Stimulated activated CD4-positive, alpha-beta T cell treated with anti-CD3 and anti-CD28 coated beads, TNF-alpha, amount 100 ng/mL, for 4 hours (primary cell): ENCODE data around the gene PEPD.
A peak's percentile ranks its signal among the peaks of the same experiment; 100 is the strongest.

Source experiments
- DNase-seq, 3 experiments: peaks; one replicate each; pipeline ENCODE4 v3.0.0-alpha.2; 2020; ENCODE audit warnings: low read depth in 3 of 3

The PEPD gene

DNA sequence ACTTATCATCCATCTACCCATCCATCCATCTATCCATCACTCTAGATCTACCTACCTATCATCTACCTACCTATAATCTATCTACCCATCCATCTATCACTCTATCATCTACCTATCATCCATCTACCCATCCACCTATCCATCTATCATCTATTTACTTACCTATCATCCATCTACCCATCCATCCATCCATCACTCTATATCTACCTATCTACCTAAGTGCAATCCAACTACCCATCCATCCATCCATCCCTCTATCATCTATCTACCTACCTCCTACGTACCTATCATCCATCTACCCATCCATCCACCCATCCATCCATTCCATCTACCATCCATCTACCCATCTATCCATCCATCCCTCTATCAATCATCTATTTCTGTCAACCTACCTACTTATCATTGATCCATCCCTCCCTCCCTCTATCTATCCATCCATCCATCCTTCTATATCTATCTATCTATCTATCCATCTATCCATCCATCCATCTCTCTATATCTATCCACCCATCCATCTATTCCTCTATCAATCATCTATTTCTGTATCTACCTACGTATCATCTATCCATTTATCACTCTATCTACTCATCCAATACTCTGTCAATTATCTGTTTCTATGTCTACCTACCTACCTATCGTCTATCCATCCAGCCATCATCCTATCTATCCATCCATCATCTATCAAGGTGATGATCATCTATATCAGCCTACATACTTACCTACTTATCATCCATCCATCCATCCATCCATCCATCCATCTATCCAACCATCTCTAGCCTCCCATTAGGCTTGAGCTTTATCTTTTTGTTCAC, 99.0 kb downstream of the PEPD start:
- no peak for DNase-seq

DNA sequence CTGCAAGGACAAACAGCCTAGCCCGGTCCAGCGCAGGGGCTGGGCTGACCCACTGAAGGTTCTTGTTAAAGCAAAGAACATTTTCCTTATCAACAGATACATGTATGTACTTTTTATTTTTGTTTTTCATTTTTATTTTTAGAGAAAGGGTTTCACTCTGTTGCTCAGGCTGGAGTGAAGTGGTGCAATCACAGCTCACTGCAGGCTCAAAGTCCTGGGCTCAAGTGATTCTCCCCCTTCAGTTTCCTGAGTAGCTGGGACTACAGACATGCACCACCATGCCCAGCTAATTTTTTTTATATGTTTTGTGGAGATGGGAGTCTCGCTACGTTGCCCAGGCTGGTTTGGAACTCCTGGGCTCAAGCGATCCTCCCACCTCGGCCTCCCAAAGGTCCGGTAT, 100.2 kb downstream of the PEPD start:
- DNase-seq = no peak

DNA sequence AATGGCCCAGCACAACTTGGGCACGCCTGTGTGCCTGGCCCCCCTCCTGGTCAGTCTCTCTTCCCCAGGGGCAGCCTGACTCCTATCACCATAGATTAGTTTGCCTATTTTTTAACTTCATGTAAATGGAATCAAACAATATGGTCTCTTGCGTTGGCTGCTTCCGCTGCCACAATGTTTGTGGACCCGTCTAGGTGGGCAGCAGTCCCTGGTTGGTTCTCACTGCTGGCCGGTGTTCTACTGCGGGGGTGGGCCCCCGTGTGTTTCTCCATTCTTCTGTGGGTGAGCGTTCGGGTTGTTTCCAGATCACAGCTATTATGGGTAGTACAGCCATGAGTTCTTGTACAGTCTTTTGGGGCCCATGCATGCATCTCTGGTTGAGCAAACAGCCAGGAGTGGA, 100.8 kb downstream of the PEPD start:
- DNase-seq = no peak

DNA sequence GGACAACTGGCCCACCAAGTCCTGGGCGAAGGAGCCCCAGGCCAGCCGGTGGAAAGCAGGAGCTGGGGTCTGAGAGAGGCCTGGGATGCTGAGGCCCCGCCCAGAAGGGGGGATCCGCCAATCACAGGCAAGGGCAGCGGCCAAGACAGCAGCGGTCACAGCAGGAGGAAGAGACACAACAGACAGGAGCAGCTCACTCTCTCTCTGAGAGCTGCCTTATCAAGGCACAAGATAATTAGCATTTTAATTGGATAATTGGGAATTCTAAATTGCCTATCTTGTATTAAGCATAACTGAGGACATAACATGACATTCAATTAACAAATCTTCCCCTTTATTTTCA, 101.8 kb downstream of the PEPD start:
- DNase-seq = no peak

- no peak for DNase-seq
These were observed 102.5 kb downstream of the PEPD start for GRCh38 chr19:33418871-33419787.

DNA sequence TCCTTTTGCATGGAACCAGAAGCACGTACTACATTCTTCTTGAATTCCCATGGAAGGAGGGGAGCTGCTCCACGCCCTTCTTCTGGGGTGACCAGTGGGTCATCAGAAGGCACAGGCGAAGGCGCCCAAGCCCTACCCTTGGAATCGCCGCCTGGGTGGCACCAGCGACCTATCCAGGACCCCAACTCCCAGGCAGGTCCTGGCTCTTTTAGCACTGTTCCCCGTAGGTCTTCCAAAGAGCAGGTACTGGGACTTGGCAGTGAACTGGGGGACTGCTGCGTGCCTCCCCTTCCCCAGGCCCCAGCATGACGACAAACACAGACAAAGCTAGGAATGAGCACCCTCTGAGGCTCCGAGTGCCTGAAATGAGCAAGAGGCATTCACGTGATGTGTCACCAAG, 103.1 kb downstream of the PEPD start:
- no peak for DNase-seq

- no peak for DNase-seq
These were observed 103.8 kb downstream of the PEPD start for GRCh38 chr19:33417751-33418150.

DNA sequence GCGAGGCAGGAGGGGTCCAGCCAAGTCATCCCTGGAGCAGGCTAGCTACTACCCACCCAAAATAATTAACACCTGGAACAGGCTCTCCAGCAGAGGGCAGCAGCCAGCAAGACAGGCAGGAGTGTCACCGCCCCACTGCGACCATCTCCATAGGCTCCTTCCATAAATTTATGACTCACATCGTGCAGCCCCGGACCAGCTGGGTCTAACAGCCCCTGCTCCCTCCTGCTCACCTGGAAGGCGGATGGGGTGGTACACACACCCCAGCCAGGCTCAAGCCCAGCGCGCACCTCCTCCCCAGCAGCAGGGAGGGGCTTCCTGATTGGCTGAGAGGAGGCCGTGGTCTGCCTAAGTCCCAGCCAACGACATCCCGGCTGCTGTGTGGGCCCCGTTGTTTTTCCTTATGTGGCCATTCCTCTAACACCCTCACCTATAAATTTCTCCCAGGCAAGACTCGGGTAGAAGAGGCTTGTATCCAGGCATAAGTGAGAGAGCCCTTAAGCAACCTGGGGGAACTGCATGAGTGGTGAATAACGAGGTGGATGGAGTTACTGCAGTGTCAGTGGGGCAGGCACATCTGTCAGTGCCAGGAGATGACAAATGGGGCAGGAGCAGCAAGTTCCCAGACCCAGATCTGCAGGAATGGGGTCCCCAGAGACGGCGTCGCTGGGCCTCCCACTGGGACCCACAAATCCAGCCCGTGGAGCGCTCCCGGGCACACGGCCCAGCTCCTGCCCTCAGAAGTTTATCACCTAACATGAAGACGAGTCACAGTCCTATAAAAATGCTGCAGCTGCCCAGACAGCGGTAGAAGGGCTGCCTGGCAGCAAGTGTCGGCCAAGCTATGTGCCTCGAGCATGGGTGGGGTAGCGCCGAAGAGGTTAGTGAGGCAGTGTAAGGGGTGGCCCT, 105.0 kb downstream of the PEPD start:
- DNase-seq = peak; percentile 25 to 46 (median 32)

DNA sequence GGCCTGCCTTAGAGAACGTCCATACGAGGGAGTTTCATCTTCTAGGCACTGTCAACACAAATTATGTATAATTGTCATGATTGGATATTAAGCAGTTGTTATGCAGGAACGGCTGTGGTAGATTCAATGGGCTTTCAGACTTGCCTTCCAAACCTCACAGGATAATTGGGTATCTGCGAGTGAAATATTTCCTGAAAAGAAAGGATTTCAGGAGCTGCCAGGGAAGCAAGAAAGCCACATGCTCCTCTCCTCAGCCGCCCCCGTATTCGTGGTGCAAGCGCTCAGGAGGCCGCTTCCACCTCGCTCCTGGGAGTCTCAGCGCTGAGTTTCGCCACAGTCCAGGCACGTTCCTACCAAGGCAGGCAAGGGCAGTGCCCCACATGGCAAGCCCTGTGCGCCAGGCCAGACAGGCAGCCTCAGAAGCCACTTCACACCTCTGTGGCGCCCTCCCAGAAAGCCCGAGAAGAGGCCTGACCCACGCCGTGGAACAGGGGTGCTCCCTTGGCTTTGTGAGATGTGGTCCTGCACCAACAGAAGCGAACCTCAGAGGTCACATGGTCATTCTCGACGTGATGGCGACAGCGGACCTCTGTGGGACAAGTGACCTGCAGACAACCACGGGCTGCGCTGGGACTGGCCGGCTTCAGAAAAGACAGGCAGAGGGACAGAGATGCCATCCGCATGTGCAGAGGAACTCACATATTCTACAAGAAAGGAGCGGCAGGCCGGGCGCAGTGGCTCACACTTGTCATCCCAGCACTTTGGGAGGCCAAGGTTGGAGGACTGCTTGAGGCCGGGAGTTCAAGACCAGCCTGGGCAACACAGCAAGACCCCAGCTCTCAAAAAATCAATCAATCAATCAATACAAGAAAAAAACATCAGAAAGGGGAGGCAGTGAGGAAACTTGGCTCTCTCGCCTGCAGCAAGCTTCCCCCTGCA, 106.7 kb downstream of the PEPD start:
- DNase-seq = no peak

- DNase-seq = no peak
These were observed 107.5 kb downstream of the PEPD start for GRCh38 chr19:33413868-33414666.

GRCh38 chr19:33413426-33413725, 108.2 kb downstream of the PEPD start:
- no peak for DNase-seq

DNA sequence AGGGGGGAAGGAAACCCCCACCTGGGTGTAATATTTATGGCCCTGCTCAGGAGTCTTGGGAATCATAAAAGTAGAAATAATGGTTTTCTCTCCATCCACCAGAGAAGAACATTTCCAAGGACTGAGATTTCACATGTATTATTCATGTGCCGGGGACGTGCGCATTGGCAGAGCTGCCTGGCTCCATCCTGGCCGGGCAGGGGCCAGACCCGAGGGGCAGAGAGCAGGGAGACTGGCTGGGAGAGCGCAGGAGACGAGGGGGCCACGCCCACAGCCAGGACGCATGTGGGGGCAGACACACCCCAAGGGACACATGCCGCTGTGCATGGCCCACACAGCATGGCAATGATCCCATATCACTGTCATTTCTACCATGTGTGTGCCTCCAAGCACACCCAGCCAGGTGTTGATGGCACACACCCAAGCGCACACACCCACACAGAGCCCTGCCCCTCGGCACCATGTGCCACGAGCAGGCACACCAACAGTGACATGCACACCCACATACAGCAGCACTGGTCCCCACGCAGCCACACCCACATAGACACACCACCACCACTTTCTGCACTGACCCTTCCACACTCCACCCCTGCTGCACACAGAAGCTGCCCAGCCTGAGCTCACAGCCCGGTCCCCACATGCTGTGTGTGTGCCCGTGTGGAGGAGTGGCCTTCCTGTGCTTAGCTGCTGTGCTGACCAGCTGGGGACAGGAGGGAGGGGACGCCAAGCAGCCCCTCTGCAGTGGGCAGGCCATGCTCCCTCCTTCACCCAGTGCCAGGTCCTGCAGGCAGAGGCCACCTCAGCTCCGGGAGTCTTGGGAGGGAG, 108.8 kb downstream of the PEPD start:
- DNase-seq = no peak

- DNase-seq = no peak
These were observed 109.9 kb downstream of the PEPD start for GRCh38 chr19:33411621-33412180.

DNA sequence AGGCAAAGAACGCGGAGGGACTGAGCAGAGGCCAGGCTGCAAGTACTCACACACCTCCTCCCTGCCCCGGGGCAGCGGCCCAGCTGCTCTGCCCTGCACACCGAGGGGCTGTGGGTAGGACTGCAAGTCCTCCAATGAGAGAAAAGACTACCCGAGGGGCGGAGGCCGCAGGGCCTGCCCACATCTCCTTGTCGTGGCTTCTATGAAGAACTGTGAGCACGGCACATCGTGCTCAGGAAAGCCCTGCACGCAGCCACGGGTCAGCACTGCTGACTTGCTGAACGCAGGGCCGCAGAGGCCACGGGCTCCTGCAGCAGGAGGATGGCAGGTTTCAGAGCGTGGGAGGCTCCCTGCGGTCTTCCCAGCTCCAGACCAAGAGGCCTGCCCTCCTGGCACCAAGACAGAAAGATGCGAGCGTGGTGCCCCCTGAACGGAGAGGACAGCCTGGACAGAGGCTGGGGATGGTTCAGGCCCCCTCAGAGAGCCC, 110.6 kb downstream of the PEPD start:
- DNase-seq = no peak

DNA sequence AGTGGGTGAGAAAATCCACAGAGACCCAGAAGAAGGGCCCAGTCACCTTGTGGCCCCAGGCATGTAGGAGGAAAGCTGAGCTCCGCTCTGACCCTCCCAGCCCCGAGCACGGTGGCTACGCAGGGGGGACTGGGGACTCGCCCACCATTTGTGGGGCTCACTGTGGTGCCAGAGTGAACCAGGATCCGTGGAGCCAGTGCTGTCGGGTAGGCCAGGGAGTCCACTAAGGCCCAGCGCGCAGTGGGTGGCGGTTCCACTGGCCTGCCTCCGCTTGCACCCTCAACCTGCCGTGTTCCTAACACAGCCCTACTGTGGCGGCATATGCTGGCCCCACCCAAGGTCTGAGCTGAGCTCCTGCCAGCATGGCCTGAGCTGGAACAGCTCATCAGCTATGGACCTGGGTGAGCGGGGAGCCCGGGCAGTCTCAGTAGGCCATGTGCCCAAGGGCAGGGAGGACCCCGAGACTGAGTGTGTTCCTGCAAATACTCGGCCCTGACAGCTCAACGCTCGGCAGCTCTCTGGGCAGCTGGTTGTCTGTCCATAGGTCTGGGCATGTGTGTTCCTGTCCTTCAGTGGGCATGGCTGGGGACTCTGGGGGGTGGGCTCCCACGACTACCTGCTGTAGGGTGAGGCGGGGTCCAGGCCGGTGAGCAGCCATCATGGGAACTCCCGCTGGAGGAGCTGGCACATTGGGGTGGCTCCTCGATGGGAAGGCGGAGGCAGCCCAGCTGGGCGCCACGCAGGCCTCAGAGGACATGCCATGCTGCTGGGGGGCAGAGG, 111.5 kb downstream of the PEPD start:
- DNase-seq = no peak

- DNase-seq = no peak
These were observed 112.8 kb downstream of the PEPD start for GRCh38 chr19:33408538-33409434.

- no peak for DNase-seq
These were observed 113.5 kb downstream of the PEPD start for GRCh38 chr19:33408116-33408515.
